Measurements from ENCODE around the gene NINJ1.
A peak's percentile ranks its signal among the peaks of the same experiment; 100 is the strongest.

The NINJ1 gene

DNA sequence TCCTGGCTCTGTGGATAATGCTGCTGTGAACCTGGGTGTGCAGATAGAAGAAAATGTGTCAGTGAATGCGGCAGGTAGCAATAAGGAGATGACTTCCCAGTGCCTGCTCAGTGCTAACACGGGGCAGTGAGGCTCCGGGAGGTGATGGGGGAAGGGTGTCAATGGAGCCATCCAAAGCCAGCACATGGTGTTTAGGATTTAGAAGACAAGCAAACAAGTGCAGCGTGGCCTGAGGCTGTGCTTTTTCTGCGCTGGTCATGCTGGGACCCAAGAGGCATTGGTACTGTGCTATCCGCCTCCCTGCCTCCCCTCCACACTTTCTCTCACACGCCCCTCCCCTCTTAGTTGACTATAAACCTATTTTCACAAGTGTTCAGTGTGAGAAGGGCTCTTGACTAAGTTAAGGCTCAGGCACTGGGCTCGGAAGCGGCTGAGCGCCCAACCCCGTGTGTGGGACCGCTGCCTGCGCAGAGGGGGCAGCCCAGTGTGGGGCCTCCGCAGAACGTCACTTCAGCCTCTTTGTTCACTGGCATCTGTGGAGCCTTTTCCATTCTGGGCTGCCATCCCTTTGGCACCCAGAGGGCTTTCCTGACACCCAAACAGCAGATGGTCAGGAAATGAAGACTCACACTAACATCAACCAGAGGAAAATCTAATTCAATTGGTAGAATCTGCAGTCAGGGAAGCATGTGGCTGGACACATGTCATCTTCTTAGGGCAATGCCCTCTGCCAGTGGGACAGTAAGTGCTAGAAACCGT, 21.8 kb upstream of the NINJ1 start:
- no peaks in the 10 kb centered on the region for H3K27me3 ChIP-seq (ENCODE audit: insufficient read depth, poor library complexity, severe bottlenecking)
- no peak for DNase-seq (ENCODE audit: low spot score)
- no peak overlapping the region for H3K4me3 ChIP-seq (ENCODE audit: severe bottlenecking)
- ATAC-seq (ENCODE audit: low read depth): no peak
- no peaks in the 10 kb centered on the region for H3K9me3 ChIP-seq (ENCODE audit: severe bottlenecking)
- TF ChIP-seq, protein P1, sequence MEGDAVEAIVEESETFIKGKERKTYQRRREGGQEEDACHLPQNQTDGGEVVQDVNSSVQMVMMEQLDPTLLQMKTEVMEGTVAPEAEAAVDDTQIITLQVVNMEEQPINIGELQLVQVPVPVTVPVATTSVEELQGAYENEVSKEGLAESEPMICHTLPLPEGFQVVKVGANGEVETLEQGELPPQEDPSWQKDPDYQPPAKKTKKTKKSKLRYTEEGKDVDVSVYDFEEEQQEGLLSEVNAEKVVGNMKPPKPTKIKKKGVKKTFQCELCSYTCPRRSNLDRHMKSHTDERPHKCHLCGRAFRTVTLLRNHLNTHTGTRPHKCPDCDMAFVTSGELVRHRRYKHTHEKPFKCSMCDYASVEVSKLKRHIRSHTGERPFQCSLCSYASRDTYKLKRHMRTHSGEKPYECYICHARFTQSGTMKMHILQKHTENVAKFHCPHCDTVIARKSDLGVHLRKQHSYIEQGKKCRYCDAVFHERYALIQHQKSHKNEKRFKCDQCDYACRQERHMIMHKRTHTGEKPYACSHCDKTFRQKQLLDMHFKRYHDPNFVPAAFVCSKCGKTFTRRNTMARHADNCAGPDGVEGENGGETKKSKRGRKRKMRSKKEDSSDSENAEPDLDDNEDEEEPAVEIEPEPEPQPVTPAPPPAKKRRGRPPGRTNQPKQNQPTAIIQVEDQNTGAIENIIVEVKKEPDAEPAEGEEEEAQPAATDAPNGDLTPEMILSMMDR (IDR thresholded peaks at IDR 0.05; ENCODE audit: poor library complexity, severe bottlenecking): no peak
- H3K36me3 ChIP-seq (ENCODE audit: low read depth): no peaks in the 10 kb centered on the region
- no peaks in the 10 kb centered on the region for H3K4me1 ChIP-seq (ENCODE audit: insufficient read depth, poor library complexity, severe bottlenecking)
- no peak overlapping the region for H3K27ac ChIP-seq (ENCODE audit: poor library complexity, severe bottlenecking)

DNA sequence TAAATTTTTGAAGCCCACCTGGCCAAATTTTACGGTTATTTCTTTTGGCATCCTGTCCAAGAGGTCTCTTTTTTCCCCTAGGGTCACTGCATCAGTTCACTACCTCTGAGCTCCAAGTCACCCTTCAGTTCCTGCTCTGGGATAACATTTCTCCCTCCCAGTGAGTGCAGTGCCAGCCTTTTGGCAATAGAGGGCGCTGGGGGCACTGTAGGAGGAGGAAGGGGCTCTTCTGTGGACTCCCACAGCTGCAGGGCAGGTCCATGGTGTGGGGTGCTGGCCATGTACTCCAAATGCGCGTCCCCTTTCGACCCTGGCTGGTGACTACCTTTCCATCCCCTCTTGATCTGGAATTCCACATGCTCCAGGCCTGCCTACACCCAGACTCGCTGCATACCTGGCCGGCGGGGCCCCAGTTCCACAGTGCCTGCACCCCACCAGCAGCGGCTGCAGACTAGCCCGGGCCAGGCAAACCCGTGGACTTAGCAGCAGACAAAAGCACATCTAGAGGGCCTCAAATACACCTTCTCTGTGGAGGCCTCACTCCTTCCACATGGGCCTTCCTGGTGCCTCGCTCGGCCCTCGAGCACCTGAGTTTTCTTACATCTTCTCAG, 20.3 kb upstream of the NINJ1 start:
- no peaks in the 10 kb centered on the region for H3K4me1 ChIP-seq (ENCODE audit: insufficient read depth, poor library complexity, severe bottlenecking)
- H3K4me3 ChIP-seq (ENCODE audit: severe bottlenecking): no peak overlapping the region
- H3K27me3 ChIP-seq (ENCODE audit: insufficient read depth, poor library complexity, severe bottlenecking): no peaks in the 10 kb centered on the region
- TF ChIP-seq, protein P1 (IDR thresholded peaks at IDR 0.05; ENCODE audit: poor library complexity, severe bottlenecking): peak; percentile 41
- no peaks in the 10 kb centered on the region for H3K36me3 ChIP-seq (ENCODE audit: low read depth)
- DNase-seq (ENCODE audit: low spot score) (no peak), ATAC-seq (ENCODE audit: low read depth) (no peak)
- H3K27ac ChIP-seq (ENCODE audit: poor library complexity, severe bottlenecking): no peak overlapping the region
- no peaks in the 10 kb centered on the region for H3K9me3 ChIP-seq (ENCODE audit: severe bottlenecking)

DNA sequence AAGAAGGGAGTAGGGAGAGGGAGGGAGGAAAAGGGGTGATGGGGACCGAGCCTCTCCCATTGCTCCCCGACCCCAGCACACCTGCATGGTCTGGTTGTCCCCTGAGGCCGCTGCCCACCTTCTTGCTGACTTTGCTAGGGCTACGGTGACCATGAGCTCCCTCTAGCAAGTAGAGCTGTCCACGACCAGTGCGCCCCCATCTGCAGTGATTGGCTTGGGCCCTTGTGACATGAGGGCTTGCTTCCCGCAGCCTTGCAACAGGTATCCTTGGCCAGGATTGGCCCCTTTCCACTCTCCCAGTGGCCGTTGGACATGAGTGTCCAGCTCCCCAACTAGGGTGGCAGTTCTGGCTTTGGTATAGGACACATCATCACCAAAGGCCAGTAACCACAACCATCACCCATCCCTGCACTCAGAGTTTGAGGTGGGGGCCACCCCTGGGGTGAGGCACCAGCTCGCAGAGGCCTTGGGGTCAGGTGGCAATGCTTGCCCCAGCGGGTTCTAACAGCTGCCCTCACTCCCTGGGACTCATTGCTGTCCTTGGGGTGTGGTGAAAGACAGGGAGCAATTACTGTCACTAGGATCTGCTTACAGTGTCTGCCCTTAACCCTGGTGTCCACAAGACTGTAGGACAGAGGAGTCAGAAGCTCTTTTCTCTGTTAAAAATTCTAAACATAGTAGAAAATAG, 17.2 kb upstream of the NINJ1 start:
- Histone ChIP-seq H3K4me3 (ENCODE audit: severe bottlenecking) (no peak overlapping the region), H3K36me3 (ENCODE audit: low read depth) (no peaks in the 10 kb centered on the region), H3K27me3 (ENCODE audit: insufficient read depth, poor library complexity, severe bottlenecking) (no peaks in the 10 kb centered on the region), H3K4me1 (ENCODE audit: insufficient read depth, poor library complexity, severe bottlenecking) (no peaks in the 10 kb centered on the region), H3K27ac (ENCODE audit: poor library complexity, severe bottlenecking) (no peak overlapping the region), H3K9me3 (ENCODE audit: severe bottlenecking) (no peaks in the 10 kb centered on the region)
- TF ChIP-seq, protein P1 (IDR thresholded peaks at IDR 0.05; ENCODE audit: poor library complexity, severe bottlenecking): no peak
- ATAC-seq (ENCODE audit: low read depth) (no peak), DNase-seq (ENCODE audit: low spot score) (no peak)

DNA sequence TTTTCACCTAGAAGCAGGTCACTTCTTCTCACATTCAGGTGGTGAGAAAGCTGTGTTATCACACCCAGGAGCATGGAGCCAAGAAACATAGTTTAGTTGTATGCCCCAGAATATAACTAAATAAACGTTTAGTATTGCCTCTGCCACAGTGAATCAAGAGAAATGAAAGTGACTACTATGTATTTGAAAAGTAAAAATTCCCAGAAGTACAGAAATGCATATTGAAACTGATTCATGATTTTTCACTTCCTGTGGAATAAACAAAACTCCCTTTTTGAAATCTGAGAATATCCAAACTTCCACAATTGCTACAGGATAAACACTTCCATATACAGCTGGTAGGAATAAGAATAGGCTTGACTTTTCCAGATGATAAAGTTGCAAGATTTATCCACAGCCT, 15.3 kb upstream of the NINJ1 start:
- TF ChIP-seq, protein P1 (IDR thresholded peaks at IDR 0.05; ENCODE audit: poor library complexity, severe bottlenecking): no peak
- no peaks in the 10 kb centered on the region for H3K27me3 ChIP-seq (ENCODE audit: insufficient read depth, poor library complexity, severe bottlenecking)

More for the DNA sequence above, 15.3 kb upstream of the NINJ1 start:
- DNase-seq (ENCODE audit: low spot score) (no peak), ATAC-seq (ENCODE audit: low read depth) (peak; percentile 29; the same call in 1 of the 3 replicates)
- H3K9me3 ChIP-seq (ENCODE audit: severe bottlenecking): no peaks in the 10 kb centered on the region
- peaks cover 3% of the 10 kb centered on the region for H3K4me1 ChIP-seq (ENCODE audit: insufficient read depth, poor library complexity, severe bottlenecking)
- H3K27ac ChIP-seq (ENCODE audit: poor library complexity, severe bottlenecking): no peak overlapping the region
- H3K36me3 ChIP-seq (ENCODE audit: low read depth): no peaks in the 10 kb centered on the region
- no peak overlapping the region for H3K4me3 ChIP-seq (ENCODE audit: severe bottlenecking)
